Lung (tissue), 12 donors: ENCODE data around the gene ATXN3L. TPM values are rescaled to one million over a fixed set of nuclear protein-coding genes. Genes with fewer than 3 reads are reported as not detected.

Experiments used
- ATAC-seq: fragments of 200-7000 bp; cut with Tn5 transposase; one replicate; pipeline ENCODE4 v1.9.1; 2020; ENCODE audit warnings: moderate number of reproducible peaks; ENCODE audit not compliant: insufficient read depth, low FRiP score
- DNase-seq, 3 donors: peaks; one replicate each; pipeline ENCODE4 v3.0.0-alpha.2; 2013 to 2017
- H3K27ac ChIP-seq, 2 donors: one replicate each; pipeline ENCODE4 v1.5.1; 2013; ENCODE audit warnings: mild to moderate bottlenecking in 2 of 2, moderate library complexity in 2 of 2, control low read depth in 1 of 2, inconsistent platforms in 1 of 2, low read depth in 1 of 2, low read length in 1 of 2
- H3K27me3 ChIP-seq, 3 donors: one replicate each; pipeline ENCODE4 v1.5.1; 2013; ENCODE audit warnings: low read length in 2 of 3; ENCODE audit not compliant: control insufficient read depth in 3 of 3, insufficient read depth in 3 of 3
- H3K36me3 ChIP-seq, 4 donors: one replicate each; pipeline ENCODE4 v1.5.1; 2013; ENCODE audit warnings: low read length in 4 of 4, mild to moderate bottlenecking in 1 of 4, moderate library complexity in 1 of 4; ENCODE audit not compliant: control insufficient read depth in 4 of 4, insufficient read depth in 4 of 4
- H3K4me1 ChIP-seq, 5 donors: one replicate each; pipeline ENCODE4 v1.5.1; 2013; ENCODE audit warnings: low read length in 5 of 5, mild to moderate bottlenecking in 2 of 5, moderate library complexity in 1 of 5; ENCODE audit not compliant: control insufficient read depth in 5 of 5, insufficient read depth in 5 of 5
- H3K4me3 ChIP-seq: one replicate; pipeline ENCODE4 v1.5.1; 2013; ENCODE audit warnings: mild to moderate bottlenecking, control low read depth, moderate library complexity
- H3K9ac ChIP-seq, 2 donors: one replicate each; pipeline ENCODE4 v1.5.1; 2013; ENCODE audit warnings: low read length in 2 of 2, control low read depth in 1 of 2; ENCODE audit not compliant: insufficient read depth in 1 of 2
- H3K9me3 ChIP-seq, 4 donors: one replicate each; pipeline ENCODE4 v1.5.1; 2013; ENCODE audit warnings: low read length in 3 of 4, mild to moderate bottlenecking in 1 of 4, moderate library complexity in 1 of 4; ENCODE audit not compliant: control insufficient read depth in 4 of 4, insufficient read depth in 3 of 4
- WGBS, 2 donors: extraction: QIAGEN DNeasy Blood & Tissue Kit; methylation state at CpG; one replicate each; pipeline ENCODE4 v1.1.7; 2013; 5-methylcytosine and 5-hydroxymethylcytosine counted together
- polyA plus RNA-seq, 2 donors: library from polyadenylated mRNA; stranded (reverse); fragments of 200-250 nt; gene quantifications; one replicate each; pipeline ENCODE4 v1.2.1, GENCODE V29; 2013
- total RNA-seq, 2 donors: library from RNA; depleted of rRNA in 1 of 2; stranded (reverse); fragments of >200 nt in 1 of 2; gene quantifications; one replicate each; pipeline ENCODE4 v1.2.1, GENCODE V29; 2014 to 2021
- TF ChIP-seq, protein P1 (sequence below): IDR thresholded peaks from 2 replicates; pipeline ENCODE4 v1.5.1; 2012; ENCODE audit warnings: mild to moderate bottlenecking; ENCODE audit errors: control extremely low read depth, extremely low read depth
- donor health status: control.
- donor health status: control.
- donor health status: Bipolar disorder and iron deficiency.
- donor health status: healthy.
- donor health status: DM: yes; HTN: yes; CAD: no.

The ATXN3L gene
- total and polyA plus RNA-seq, 4 donors: not detected

DNA sequence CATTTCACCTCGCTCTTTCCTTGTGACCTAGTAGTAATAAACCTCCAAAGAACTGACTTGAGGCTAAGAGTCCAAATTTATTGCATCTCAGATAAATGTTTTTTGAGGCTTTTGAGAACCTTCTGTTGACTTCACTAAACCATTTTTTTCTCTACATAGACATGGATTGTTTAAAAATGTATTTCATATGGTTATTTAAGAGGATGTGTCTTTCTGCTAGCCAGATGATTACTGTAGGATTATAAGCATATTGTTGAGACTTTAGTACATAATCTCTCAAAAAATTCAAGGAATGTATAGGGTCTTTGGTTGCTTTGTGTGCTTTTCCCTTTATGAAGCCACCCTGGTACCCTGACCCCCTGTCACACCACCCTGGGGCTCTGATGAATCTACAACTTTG lies 44.8 kb downstream of the ATXN3L start:
- no peak for ATAC-seq
- no peaks in the 10 kb centered on the region for H3K36me3 ChIP-seq
- H3K9ac ChIP-seq: no peak overlapping the region
- TF ChIP-seq, protein P1, sequence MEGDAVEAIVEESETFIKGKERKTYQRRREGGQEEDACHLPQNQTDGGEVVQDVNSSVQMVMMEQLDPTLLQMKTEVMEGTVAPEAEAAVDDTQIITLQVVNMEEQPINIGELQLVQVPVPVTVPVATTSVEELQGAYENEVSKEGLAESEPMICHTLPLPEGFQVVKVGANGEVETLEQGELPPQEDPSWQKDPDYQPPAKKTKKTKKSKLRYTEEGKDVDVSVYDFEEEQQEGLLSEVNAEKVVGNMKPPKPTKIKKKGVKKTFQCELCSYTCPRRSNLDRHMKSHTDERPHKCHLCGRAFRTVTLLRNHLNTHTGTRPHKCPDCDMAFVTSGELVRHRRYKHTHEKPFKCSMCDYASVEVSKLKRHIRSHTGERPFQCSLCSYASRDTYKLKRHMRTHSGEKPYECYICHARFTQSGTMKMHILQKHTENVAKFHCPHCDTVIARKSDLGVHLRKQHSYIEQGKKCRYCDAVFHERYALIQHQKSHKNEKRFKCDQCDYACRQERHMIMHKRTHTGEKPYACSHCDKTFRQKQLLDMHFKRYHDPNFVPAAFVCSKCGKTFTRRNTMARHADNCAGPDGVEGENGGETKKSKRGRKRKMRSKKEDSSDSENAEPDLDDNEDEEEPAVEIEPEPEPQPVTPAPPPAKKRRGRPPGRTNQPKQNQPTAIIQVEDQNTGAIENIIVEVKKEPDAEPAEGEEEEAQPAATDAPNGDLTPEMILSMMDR: no peak
- H3K27me3 ChIP-seq: peaks cover 2 to 31% (median 15%) of the 10 kb centered on the region in 3 donors
- H3K27ac ChIP-seq: no peak overlapping the region
- H3K4me3 ChIP-seq: no peak overlapping the region
- no peaks in the 10 kb centered on the region for H3K9me3 ChIP-seq
- H3K4me1 ChIP-seq: peaks cover 0 to 2% (median 0%) of the 10 kb centered on the region in 5 donors
- no peak for DNase-seq
- WGBS, 2 donors: 94 to 96% methylated on average over 1 of the region's 1 CpG

DNA sequence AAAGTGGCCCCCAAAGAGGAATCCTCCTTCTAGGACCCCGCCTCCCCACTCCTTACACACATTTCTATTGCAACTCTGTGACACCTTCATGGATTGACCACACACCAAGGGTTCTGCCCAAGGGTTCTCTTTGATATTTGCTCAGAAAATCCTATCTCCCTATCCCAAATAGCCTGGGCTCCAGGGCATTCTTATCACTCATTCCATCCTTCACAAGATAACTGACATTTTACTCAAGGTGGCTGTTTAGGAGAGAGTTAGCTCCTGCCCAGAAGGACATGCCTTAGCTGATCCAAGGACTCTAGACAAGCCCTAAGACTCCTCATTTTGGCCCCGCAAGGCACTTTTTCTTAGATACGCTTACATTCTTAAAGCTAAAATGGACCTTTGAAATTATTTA lies 47.4 kb downstream of the ATXN3L start:
- TF ChIP-seq, protein P1: no peak

DNA sequence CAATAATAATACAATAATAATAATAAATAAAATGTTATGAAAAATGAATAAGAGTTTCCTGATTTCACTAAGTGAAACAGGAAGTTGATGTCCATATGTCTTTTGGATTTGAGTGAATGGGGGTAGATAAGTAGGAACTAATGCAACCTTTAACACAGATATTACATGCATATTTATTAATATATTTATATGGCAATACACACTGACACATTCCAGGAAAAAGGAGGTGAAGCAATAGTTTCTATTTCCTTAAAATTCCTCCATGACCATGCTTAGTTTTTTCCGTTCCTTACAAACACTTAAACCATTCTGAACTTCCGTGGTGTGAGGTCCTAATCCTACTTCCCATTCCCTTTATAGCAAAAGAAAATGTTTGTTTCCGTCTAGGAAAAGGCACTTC lies 48.3 kb downstream of the ATXN3L start:
- H3K4me3 ChIP-seq: no peak overlapping the region
- ATAC-seq (no peak), DNase-seq (no peak)
- no peaks in the 10 kb centered on the region for H3K36me3 ChIP-seq
- TF ChIP-seq, protein P1: no peak
- no peaks in the 10 kb centered on the region for H3K9me3 ChIP-seq
- H3K9ac ChIP-seq: no peak overlapping the region
- H3K27me3 ChIP-seq: peaks cover 2 to 38% (median 14%) of the 10 kb centered on the region in 3 donors
- WGBS, 2 donors: 66 to 73% methylated on average over 3 of the region's 3 CpGs
- H3K27ac ChIP-seq: no peak overlapping the region
- H3K4me1 ChIP-seq: no peaks in the 10 kb centered on the region

More for the DNA sequence above, 47.4 kb downstream of the ATXN3L start:
- DNase-seq: no peak
- no peaks in the 10 kb centered on the region for H3K9me3 ChIP-seq
- no peaks in the 10 kb centered on the region for H3K36me3 ChIP-seq
- H3K9ac ChIP-seq: no peak overlapping the region
- WGBS, 2 donors: 91 to 99% methylated on average over 3 of the region's 3 CpGs
- H3K27ac ChIP-seq: no peak overlapping the region
- peaks cover 2 to 33% (median 11%) of the 10 kb centered on the region in 3 donors for H3K27me3 ChIP-seq
- H3K4me3 ChIP-seq: no peak overlapping the region
- peaks cover 0 to 2% (median 0%) of the 10 kb centered on the region in 5 donors for H3K4me1 ChIP-seq
- ATAC-seq: no peak

DNA sequence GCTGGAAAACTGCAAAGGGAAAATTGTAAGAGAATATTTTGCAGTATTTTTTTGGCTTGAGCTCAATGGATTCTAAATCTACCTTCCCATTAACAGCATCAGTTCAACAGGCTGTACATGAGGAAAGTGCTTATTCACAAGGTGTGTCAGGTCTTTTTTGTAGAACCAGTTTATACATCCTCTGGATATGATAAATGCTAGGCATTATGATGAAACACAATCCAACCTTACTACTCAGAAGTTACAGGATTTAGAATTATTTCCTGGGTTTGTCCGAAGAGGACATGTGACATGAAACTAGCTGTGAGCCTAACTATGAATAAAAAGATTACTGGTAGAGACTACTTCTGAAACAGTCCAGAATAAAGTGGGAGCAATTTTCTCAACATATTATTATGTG lies 49.5 kb downstream of the ATXN3L start:
- TF ChIP-seq, protein P1: no peak
- Histone ChIP-seq H3K4me1 (no peaks in the 10 kb centered on the region), H3K27me3 (peaks cover 2 to 33% (median 21%) of the 10 kb centered on the region in 3 donors), H3K4me3 (no peak overlapping the region), H3K27ac (no peak overlapping the region), H3K9ac (no peak overlapping the region), H3K36me3 (no peaks in the 10 kb centered on the region), H3K9me3 (no peaks in the 10 kb centered on the region)
- WGBS, 2 donors: 84% methylated on average over 1 of the region's 1 CpG
- ATAC-seq (no peak), DNase-seq (no peak)
